Stimulated activated CD8-positive, alpha-beta memory T cell treated with anti-CD3 and anti-CD28 coated beads, Interleukin-12 subunit alpha, Interleukin-12 subunit beta, amount 100 ng/mL, for 1 hour (primary cell): ENCODE measurements around the gene NUBP2.
A peak's percentile ranks its signal among the peaks of the same experiment; 100 is the strongest.

ENCODE experiments used
- DNase-seq: peaks from one replicate; pipeline ENCODE4 v3.0.0-alpha.2; 2020; ENCODE audit warnings: low read depth

Gene NUBP2

GRCh38 chr16:1758923-1759322 is 23.8 kb upstream of the NUBP2 start:
- no peak for DNase-seq

- no peak for DNase-seq
Measured at GRCh38 chr16:1759511-1759910, 23.2 kb upstream of the NUBP2 start.

GRCh38 chr16:1760911-1761310 is 21.8 kb upstream of the NUBP2 start:
- DNase-seq = no peak

DNA sequence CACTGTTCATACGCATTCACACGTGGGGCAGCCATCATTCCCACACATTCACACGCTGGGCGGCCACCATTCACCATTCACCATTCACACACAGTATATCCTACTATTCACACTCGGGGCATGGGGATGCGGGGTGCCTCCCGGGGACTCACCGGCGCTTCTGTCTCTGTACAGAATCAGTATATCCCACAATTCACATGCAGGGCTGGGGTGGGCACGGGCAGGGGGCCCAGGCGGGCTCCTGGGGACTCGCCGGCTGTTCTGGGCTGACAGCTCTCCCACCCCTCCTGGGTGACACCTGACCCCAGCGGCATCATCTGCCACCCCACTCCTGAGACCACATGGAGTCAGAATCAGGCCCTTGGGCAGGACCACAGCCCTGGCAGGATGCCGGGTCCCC is 21.0 kb upstream of the NUBP2 start:
- DNase-seq = no peak

DNA sequence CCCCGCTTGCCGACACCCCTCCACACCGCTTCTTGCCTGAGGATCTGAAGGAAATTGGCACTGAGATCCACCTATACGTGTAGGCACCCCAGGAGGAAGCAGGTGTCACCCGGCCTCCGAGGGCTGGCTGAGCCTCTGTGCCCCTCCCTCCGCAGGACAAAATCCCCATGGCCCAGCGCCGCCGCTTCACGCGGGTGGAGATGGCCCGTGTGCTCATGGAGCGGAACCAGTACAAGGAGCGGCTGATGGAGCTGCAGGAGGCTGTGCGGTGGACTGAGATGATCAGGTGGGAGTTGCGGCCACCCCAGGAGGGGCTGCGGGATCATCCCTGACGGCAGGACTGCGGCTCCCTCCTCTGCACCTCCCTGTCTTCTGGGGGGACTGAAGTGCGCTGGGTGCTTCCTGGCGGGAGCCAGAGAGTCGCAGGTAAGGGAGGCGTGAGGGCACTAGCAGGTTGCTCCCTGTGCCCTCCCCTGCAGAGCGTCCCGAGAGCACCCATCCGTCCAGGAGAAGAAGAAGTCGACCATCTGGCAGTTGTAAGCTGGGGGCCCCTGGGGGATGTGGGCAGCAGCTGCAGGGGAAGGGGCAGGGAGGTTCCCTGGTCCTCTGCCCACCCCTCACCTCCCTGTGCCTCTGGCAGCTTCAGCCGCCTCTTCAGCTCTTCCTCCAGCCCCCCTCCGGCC is 20.4 kb upstream of the NUBP2 start:
- DNase-seq = no peak

GRCh38 chr16:1762879-1763520 is 19.8 kb upstream of the NUBP2 start:
- DNase-seq = no peak

- DNase-seq = no peak
Measured at GRCh38 chr16:1763521-1764511, 18.9 kb upstream of the NUBP2 start.

DNA sequence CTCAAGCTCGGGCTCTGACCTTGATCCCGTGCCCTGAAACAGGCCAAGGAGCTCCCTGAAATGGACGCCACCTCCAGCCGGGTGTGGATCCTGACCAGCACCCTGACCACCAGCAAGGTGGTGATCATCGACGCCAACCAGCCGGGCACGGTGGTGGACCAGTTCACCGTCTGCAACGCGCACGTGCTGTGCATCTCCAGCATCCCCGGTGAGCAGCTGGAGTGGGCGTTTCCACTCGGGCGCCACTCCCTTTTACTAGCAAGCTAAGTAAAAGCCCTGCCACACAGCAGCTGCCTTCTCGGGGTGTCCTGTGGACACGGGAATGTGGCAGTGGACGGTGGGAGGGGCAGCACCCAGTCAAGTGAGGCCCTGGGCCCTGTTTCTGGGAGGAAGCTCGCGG is 17.8 kb upstream of the NUBP2 start:
- DNase-seq = no peak

GRCh38 chr16:1765826-1766225 is 16.9 kb upstream of the NUBP2 start:
- DNase-seq = no peak

DNA sequence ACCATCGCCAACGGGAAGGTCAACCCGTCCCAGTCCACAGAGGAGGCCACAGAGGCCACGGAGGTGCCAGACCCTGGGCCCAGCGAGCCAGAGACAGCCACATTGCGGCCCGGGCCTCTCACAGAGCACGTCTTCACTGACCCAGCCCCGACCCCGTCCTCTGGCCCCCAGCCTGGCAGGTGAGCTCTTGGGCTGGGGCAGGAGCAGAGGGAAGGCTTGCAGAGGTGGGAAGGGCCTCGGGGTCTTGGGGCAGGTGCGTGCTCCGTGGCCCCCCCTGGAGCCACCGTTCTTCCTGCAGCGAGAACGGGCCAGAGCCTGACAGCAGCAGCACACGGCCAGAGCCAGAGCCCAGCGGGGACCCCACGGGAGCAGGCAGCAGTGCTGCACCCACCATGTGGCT is 16.5 kb upstream of the NUBP2 start:
- no peak for DNase-seq

GRCh38 chr16:1766701-1767100 is 16.1 kb upstream of the NUBP2 start:
- no peak for DNase-seq

- no peak for DNase-seq
Measured at GRCh38 chr16:1767116-1767994, 15.4 kb upstream of the NUBP2 start.

GRCh38 chr16:1768061-1768766 is 14.5 kb upstream of the NUBP2 start:
- DNase-seq = no peak

DNA sequence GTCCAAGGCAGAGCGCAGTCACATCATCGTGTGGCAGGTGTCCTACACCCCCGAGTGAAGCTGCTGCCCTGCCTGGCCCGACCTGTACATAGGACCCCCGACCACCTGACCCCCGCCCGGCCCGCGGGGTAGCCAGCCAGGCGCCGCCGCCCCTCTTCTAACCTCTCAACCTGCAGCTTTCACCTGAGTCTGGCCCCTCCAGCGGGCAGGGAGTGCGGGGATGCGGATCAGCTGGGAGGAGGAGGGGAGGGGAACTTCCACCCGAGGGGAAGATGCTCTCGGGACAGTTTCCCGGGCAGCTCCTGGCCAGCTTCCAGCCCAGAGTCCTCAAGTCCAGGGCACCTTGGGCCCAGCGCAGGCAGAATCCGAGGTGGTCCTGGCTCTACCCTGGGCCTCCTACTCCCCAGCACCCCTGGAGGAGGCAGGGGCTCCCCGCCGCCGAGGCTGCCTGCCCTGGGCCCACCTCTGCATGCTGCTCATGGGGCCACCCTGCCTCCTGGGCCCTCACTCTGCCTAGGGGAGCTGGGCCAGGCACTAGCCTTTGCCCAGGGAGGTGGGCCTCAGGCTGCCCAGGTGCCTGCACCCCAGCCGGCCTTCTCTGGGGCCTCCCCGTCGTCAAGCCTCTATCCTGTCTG is 13.9 kb upstream of the NUBP2 start:
- DNase-seq = no peak

DNA sequence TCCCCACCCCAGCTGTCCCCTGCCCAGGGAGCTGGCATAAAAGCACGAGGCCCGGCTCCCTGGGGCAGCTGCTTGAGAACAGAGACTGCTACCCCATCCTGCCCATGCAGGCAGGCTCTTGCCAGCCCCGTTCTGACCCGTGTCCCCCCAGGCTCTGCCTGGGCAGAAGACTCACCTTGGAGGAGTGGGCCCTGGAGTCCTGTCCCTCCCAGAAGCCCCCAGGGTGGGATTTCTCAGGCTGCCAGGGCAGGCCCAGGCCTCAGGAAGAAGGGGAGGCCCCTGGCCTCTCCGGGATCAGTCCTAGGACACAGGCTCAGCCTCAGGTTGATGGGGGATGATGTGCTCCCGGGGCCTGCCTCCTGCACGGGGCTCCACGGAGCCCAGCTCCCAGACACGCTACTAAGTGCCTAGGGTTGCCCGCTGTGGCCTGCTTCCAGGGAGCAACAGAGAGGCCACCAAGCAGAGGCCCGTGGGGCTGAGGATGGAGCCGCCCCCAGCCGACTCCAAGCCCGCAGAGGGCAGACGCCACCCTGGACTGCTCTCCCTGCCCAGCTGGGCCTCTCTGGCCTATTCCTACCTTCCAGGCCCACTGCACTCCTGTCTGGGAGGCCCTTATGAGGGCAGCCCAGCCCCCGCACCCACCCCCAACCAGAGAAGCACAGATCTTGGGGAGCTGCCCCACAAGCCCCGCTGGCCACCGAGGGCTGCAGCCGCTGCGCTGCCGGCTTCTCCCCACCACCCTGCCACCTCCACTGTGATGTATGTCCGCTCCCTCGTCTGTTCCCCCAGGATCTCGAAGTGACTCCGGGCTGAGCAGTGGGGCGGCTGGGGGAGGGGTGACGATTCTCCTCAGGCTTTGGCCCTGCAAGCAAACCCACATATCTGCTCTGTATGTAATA is 13.1 kb upstream of the NUBP2 start:
- DNase-seq = no peak

GRCh38 chr16:1770328-1771187 is 12.2 kb upstream of the NUBP2 start:
- no peak for DNase-seq

DNA sequence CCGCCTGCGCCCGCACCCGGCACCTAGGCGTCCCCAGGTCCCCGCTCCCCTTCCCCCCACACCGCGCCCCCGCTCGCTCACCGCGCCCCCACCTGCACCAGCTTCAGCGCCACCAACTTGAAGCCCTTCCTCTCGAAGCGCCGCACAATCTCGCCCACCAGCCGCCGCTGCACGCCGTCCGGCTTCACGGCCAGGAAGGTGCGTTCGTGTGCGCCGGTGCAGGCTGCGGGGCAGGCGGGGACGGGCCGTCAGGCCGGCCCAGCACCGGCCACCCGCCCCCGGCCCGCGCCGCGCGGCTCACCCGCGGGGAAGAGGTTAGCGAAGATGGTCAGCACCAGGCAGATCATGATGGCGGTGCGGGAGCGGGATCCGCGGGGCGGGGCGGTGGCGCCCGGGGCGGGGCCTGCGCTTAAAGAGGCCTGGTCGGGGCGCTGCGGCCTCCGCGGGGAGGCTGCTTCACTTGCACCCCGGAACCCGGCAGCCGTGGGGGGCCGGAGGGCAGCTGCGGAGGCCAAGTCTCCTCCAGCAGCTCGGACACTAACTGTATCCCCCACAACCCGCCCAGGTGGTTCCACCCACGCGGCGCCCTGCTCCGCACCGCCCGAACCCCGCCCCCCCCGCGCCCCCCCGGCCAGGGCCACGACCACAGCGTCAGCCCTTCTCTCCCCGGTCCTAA is 11.4 kb upstream of the NUBP2 start, which contains the start of gene NME3:
Gene NME3, minus strand, starts transcription at position 356 of the 676 bp plus-strand sequence. Its CDS starts 9 bp downstream, at position 347.
- peak; percentile 52 for DNase-seq

DNA sequence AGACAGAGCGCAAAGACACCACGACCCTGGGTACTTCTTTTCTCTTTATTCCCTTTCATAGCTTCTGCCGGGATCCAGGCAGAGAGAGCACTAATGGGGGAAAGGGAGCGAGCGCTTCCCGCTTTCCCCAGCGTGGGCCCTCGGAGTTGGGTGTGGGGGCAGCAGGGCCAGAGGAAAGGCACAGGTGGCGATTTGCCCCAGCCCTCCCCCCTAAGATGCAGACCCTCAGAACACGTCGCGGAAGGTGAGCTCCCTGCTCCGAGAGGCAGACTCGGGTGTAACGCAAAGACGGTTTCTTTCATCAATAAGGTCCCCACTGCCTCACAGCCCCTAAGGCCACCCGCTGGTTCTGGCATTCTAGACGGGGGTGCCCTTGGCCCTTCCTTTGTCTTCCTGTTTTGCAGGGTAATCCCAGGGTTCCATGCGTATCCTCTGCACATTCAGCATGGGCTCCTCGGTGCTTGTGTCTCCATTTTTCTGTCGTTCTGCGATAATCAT is 10.8 kb upstream of the NUBP2 start:
- no peak for DNase-seq
